HG03060 (cell line): Measurements from ENCODE around the gene MATR3.

ENCODE experiments used
- ATAC-seq: cut with Tn5 transposase; IDR thresholded peaks from one replicate; pipeline ENCODE4 v1.9.1; 2021; ENCODE audit warnings: low read depth, moderate number of reproducible peaks; ENCODE audit not compliant: unreplicated experiment

Gene MATR3

GRCh38 chr5:139271201-139272027 is 22.1 kb upstream of the MATR3 start:
- ATAC-seq, result no peak

- ATAC-seq, result no peak
Measured at GRCh38 chr5:139272471-139273321, 20.8 kb upstream of the MATR3 start.

GRCh38 chr5:139273322-139273571 is 20.3 kb upstream of the MATR3 start:
- no peak for ATAC-seq

- ATAC-seq, result peak; percentile 69
Measured at GRCh38 chr5:139273572-139274289, 19.8 kb upstream of the MATR3 start.

GRCh38 chr5:139275536-139275935 is 18.0 kb upstream of the MATR3 start:
- ATAC-seq, result no peak

- no peak for ATAC-seq
Measured at GRCh38 chr5:139275956-139276355, 17.6 kb upstream of the MATR3 start.

- ATAC-seq, result no peak
Measured at GRCh38 chr5:139276426-139276825, 17.1 kb upstream of the MATR3 start.

GRCh38 chr5:139277171-139277570 is 16.4 kb upstream of the MATR3 start:
- ATAC-seq, result no peak

- ATAC-seq, result no peak
Measured at GRCh38 chr5:139278540-139279274, 14.8 kb upstream of the MATR3 start.

GRCh38 chr5:139282197-139282557 is 11.4 kb upstream of the MATR3 start:
- ATAC-seq, result no peak

- no peak for ATAC-seq
Measured at GRCh38 chr5:139283252-139284166, 10.0 kb upstream of the MATR3 start.

- no peak for ATAC-seq
Measured at GRCh38 chr5:139284295-139284694, 9.2 kb upstream of the MATR3 start.

GRCh38 chr5:139285651-139286392 is 7.7 kb upstream of the MATR3 start:
- no peak for ATAC-seq

GRCh38 chr5:139287890-139288635 is 5.5 kb upstream of the MATR3 start:
- ATAC-seq, result no peak

- ATAC-seq, result no peak
Measured at GRCh38 chr5:139291051-139291450, 2.5 kb upstream of the MATR3 start.

- ATAC-seq, result no peak
Measured at GRCh38 chr5:139293202-139293506, 386 bp upstream of the MATR3 start.

- peak; percentile 9 for ATAC-seq
Measured at GRCh38 chr5:139294374-139295165, 1.0 kb downstream of the MATR3 start.
